Measurements from ENCODE around the gene PDE6D.

DNA sequence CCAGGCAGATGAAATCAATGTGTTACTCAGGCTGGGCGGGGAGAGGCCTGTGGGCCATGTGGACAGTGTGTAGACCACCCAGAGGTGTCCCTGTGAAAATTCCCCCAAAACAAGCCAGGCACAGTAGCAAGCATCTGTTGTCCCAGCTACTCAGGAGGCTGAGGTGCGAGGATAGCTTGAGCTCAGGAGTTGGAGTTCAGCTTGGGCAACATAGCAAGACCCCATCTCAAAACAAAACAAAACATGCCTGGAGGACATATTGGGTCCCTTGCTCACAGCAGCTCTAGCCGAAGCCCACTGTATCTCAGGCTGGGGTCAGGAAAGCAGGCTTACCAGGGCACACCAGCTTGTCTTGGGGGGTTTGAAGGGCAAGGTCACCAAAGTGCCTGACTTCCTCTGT lies 77.1 kb downstream of the PDE6D start:
- TF ChIP-seq, protein P1, sequence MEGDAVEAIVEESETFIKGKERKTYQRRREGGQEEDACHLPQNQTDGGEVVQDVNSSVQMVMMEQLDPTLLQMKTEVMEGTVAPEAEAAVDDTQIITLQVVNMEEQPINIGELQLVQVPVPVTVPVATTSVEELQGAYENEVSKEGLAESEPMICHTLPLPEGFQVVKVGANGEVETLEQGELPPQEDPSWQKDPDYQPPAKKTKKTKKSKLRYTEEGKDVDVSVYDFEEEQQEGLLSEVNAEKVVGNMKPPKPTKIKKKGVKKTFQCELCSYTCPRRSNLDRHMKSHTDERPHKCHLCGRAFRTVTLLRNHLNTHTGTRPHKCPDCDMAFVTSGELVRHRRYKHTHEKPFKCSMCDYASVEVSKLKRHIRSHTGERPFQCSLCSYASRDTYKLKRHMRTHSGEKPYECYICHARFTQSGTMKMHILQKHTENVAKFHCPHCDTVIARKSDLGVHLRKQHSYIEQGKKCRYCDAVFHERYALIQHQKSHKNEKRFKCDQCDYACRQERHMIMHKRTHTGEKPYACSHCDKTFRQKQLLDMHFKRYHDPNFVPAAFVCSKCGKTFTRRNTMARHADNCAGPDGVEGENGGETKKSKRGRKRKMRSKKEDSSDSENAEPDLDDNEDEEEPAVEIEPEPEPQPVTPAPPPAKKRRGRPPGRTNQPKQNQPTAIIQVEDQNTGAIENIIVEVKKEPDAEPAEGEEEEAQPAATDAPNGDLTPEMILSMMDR (IDR thresholded peaks at IDR 0.05): no peak
- TF ChIP-seq POLR2A (IDR thresholded peaks at IDR 0.05): no peak
